K562 (cell line): ENCODE results near the gene EFNB3. TPM values are rescaled to one million over a fixed set of nuclear protein-coding genes. Genes with fewer than 3 reads are reported as not detected.
A peak's percentile ranks its signal among the peaks of the same experiment; 100 is the strongest.

ENCODE experiments used
- CTBP1 ChIP-seq: fragments of 450-650 bp; IDR thresholded peaks from 2 replicates; pipeline ENCODE4 v1.6.1; 2016; ENCODE audit warnings: borderline replicate concordance
- DDX20 ChIP-seq: fragments of 450-650 bp; IDR thresholded peaks from 2 replicates; pipeline ENCODE4 v1.6.1; 2016; ENCODE audit warnings: missing genetic modification characterization, low read depth, mild to moderate bottlenecking, missing compliant biosample characterization, moderate library complexity
- DNMT1 ChIP-seq: fragments of 450-650 bp; IDR thresholded peaks from 2 replicates; pipeline ENCODE4 v1.6.1; 2016; ENCODE audit warnings: antibody characterized with exemption, mild to moderate bottlenecking
- HEY1 ChIP-seq: fragments of 250-450 bp; sonication (Bioruptor Pico); IDR thresholded peaks from 2 replicates; pipeline ENCODE4 v1.5.0; 2020; ENCODE audit warnings: mild to moderate bottlenecking, moderate library complexity, borderline replicate concordance
- MECOM ChIP-seq: fragments of 250-450 bp; sonication (Bioruptor Pico); IDR thresholded peaks from 2 replicates; pipeline ENCODE4 v1.8.0; 2022; ENCODE audit warnings: inconsistent platforms
- NFATC3 ChIP-seq: fragments of 450-650 bp; IDR thresholded peaks from 2 replicates; pipeline ENCODE4 v1.6.1; 2017; ENCODE audit warnings: mild to moderate bottlenecking
- RBM25 ChIP-seq: fragments of 200-400 bp; formaldehyde crosslinking; IDR thresholded peaks from 2 replicates; pipeline ENCODE4 v1.6.1; 2018; ENCODE audit warnings: low read length, low read depth, moderate library complexity; ENCODE audit not compliant: severe bottlenecking
- RUNX1 ChIP-seq: sonication (generic); IDR thresholded peaks from 2 replicates; pipeline ENCODE4 v1.6.1; 2016; ENCODE audit warnings: antibody characterized with exemption, low read depth
- SAFB2 ChIP-seq: fragments of 200-400 bp; formaldehyde crosslinking; IDR thresholded peaks from 2 replicates; pipeline ENCODE4 v1.6.1; 2018; ENCODE audit warnings: borderline replicate concordance, low read length, low read depth, moderate library complexity; ENCODE audit not compliant: severe bottlenecking
- SIRT6 ChIP-seq: IDR thresholded peaks from one replicate; pipeline ENCODE4 v1.6.1; 2012; ENCODE audit warnings: low read depth, mild to moderate bottlenecking, control low read depth, inconsistent platforms, low read length, moderate library complexity
- TBP ChIP-seq: optimal IDR thresholded peaks from 2 replicates; pipeline ENCODE3; 2011; ENCODE audit warnings: low read depth, low read length, improper control_type of control experiment
- ZBTB1 ChIP-seq: sonication (generic); formaldehyde crosslinking; IDR thresholded peaks from 2 replicates; pipeline ENCODE4 v1.8.1; 2023; ENCODE audit warnings: missing genetic modification reagents, low read depth, mild to moderate bottlenecking, borderline replicate concordance
- polyA plus RNA-seq, 8 experiments: library from polyadenylated mRNA; depleted of rRNA in 4 of 8; stranded (reverse) in 5 of 8; unstranded in 3 of 8; fragments of >200 nt; fragmentation: Nextera tagmentation in 2 of 8; fragmentation: Illumina TruSeq in 1 of 8; extraction: Ambion mirVana in 2 of 8; extraction: Trizol in 1 of 8; gene quantifications; 2 replicates each; pipeline versions ENCODE4 v1.2.1 to v1.2.3, GENCODE V29; 2011 to 2014; ENCODE audit warnings: inconsistent platforms in 1 of 8, missing spikeins in 1 of 8
- total RNA-seq, 7 experiments: library from RNA; depleted of rRNA in 6 of 7; stranded (reverse); fragments of >200 nt in 6 of 7; fragmentation: Illumina TruSeq in 2 of 7; extraction: Trizol in 2 of 7; gene quantifications; 2 replicates each; pipeline versions ENCODE4 v1.2.1 to v1.2.3, GENCODE V29; 2011 to 2021; ENCODE audit warnings: low replicate concordance in 1 of 7
- TF ChIP-seq, protein P1 (sequence below): sonication (generic); formaldehyde crosslinking; IDR thresholded peaks from 2 replicates; pipeline ENCODE4 v1.8.1; 2023; ENCODE audit warnings: mild to moderate bottlenecking, missing genetic modification reagents
- TF ChIP-seq, protein P2 (sequence below): sonication (generic); formaldehyde crosslinking; IDR thresholded peaks from 2 replicates; pipeline ENCODE4 v1.9.0; 2022; ENCODE audit warnings: mild to moderate bottlenecking, missing genetic modification reagents
- TF ChIP-seq, protein P3 (sequence below): fragments of 150-350 bp; IDR thresholded peaks from 2 replicates; pipeline ENCODE4 v1.6.1; 2014; ENCODE audit warnings: low read depth, mild to moderate bottlenecking, low read length, borderline replicate concordance
- TF ChIP-seq, protein P4 (sequence below): fragments of 450-650 bp; IDR thresholded peaks from 2 replicates; pipeline ENCODE4 v1.6.1; 2016
- TF ChIP-seq, protein P5 (sequence below): IDR thresholded peaks from 2 replicates; pipeline ENCODE4 v1.6.1; 2011; ENCODE audit warnings: borderline replicate concordance, low read depth, mild to moderate bottlenecking, moderate library complexity, low read length; ENCODE audit not compliant: insufficient read depth, poor library complexity, severe bottlenecking

EFNB3 gene
- total and polyA plus RNA-seq, 9 of the 15 experiments (the other 6 are each of a cell fraction or from before 2014, with no cell fraction given) = not detected

DNA sequence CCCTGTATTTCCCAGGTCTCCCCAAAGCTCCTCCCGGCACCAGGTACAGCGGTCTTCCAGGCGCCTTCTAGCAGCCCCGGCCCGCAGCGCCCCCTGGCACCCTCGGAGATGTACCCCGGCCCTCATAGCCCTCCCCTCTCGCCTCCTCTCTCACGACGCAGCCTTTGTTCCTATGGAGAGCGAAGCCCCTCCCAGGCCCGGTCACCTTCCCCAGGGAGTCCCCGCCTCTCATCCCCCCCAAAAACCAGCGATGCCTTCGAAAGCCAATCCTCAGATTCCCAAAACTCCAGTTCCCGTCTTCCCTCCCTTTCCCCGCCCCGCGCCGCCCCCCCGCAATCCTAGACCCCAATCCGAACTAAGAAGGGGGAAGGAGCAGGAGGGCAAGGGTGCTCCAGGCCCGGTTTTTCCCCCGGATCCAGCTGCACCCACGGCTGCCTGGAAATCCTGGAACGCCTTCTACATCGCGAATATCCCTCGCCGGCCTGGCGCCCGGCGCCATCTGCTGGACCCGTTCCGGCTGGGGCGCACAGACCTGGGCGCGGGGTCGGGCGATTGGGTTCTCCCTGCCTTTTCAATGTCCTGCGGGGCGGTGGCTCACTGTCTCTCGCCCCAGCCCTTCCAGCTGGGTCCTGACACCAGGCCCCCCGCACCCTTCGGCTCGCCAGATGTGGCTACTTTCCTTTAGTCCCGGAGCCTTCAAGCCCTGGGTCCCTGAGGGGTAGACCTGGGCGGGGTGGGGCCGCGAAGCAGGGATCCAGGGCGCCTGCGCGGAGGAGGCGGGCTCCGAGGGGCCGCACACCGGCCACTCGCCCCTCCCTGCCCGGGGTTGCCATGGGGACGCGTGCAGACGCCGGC lies 12.1 kb downstream of the EFNB3 start, which contains the start of gene DNAH2 (continued):
- TF ChIP-seq NFATC3 = no peak
- TF ChIP-seq MECOM = no peak
- no peak for TF ChIP-seq DDX20 (tag)
- TF ChIP-seq RBM25 = no peak
- no peak for TF ChIP-seq RUNX1
- TF ChIP-seq, protein P1, sequence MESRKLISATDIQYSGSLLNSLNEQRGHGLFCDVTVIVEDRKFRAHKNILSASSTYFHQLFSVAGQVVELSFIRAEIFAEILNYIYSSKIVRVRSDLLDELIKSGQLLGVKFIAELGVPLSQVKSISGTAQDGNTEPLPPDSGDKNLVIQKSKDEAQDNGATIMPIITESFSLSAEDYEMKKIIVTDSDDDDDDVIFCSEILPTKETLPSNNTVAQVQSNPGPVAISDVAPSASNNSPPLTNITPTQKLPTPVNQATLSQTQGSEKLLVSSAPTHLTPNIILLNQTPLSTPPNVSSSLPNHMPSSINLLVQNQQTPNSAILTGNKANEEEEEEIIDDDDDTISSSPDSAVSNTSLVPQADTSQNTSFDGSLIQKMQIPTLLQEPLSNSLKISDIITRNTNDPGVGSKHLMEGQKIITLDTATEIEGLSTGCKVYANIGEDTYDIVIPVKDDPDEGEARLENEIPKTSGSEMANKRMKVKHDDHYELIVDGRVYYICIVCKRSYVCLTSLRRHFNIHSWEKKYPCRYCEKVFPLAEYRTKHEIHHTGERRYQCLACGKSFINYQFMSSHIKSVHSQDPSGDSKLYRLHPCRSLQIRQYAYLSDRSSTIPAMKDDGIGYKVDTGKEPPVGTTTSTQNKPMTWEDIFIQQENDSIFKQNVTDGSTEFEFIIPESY (CRISPR knock-in tag) = no peak
- TF ChIP-seq, protein P2, sequence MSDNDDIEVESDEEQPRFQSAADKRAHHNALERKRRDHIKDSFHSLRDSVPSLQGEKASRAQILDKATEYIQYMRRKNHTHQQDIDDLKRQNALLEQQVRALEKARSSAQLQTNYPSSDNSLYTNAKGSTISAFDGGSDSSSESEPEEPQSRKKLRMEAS (CRISPR knock-in tag) = no peak
- peak; percentile 71 for TF ChIP-seq CTBP1
- TF ChIP-seq, protein P3, sequence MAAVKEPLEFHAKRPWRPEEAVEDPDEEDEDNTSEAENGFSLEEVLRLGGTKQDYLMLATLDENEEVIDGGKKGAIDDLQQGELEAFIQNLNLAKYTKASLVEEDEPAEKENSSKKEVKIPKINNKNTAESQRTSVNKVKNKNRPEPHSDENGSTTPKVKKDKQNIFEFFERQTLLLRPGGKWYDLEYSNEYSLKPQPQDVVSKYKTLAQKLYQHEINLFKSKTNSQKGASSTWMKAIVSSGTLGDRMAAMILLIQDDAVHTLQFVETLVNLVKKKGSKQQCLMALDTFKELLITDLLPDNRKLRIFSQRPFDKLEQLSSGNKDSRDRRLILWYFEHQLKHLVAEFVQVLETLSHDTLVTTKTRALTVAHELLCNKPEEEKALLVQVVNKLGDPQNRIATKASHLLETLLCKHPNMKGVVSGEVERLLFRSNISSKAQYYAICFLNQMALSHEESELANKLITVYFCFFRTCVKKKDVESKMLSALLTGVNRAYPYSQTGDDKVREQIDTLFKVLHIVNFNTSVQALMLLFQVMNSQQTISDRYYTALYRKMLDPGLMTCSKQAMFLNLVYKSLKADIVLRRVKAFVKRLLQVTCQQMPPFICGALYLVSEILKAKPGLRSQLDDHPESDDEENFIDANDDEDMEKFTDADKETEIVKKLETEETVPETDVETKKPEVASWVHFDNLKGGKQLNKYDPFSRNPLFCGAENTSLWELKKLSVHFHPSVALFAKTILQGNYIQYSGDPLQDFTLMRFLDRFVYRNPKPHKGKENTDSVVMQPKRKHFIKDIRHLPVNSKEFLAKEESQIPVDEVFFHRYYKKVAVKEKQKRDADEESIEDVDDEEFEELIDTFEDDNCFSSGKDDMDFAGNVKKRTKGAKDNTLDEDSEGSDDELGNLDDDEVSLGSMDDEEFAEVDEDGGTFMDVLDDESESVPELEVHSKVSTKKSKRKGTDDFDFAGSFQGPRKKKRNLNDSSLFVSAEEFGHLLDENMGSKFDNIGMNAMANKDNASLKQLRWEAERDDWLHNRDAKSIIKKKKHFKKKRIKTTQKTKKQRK = no peak
- TF ChIP-seq TBP = no peak
- TF ChIP-seq SAFB2 = no peak
- TF ChIP-seq SIRT6 = no peak
- TF ChIP-seq, protein P4, sequence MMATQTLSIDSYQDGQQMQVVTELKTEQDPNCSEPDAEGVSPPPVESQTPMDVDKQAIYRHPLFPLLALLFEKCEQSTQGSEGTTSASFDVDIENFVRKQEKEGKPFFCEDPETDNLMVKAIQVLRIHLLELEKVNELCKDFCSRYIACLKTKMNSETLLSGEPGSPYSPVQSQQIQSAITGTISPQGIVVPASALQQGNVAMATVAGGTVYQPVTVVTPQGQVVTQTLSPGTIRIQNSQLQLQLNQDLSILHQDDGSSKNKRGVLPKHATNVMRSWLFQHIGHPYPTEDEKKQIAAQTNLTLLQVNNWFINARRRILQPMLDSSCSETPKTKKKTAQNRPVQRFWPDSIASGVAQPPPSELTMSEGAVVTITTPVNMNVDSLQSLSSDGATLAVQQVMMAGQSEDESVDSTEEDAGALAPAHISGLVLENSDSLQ = no peak
- TF ChIP-seq ZBTB1 (CRISPR knock-in tag) = no peak
- no peak for TF ChIP-seq DNMT1
- TF ChIP-seq, protein P5, sequence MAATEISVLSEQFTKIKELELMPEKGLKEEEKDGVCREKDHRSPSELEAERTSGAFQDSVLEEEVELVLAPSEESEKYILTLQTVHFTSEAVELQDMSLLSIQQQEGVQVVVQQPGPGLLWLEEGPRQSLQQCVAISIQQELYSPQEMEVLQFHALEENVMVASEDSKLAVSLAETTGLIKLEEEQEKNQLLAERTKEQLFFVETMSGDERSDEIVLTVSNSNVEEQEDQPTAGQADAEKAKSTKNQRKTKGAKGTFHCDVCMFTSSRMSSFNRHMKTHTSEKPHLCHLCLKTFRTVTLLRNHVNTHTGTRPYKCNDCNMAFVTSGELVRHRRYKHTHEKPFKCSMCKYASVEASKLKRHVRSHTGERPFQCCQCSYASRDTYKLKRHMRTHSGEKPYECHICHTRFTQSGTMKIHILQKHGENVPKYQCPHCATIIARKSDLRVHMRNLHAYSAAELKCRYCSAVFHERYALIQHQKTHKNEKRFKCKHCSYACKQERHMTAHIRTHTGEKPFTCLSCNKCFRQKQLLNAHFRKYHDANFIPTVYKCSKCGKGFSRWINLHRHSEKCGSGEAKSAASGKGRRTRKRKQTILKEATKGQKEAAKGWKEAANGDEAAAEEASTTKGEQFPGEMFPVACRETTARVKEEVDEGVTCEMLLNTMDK = peak; percentile 74
- no peak for TF ChIP-seq HEY1 (CRISPR knock-in tag)
